GM12891 (cell line): Measurements from ENCODE around the gene INSIG2.

ENCODE experiments used
- DNase-seq: peaks from one replicate; pipeline ENCODE4 v3.0.0; 2011; ENCODE audit warnings: low spot score; ENCODE audit not compliant: insufficient read length
- FAIRE-seq: peaks from 2 replicates; lab custom pipeline; 2011; peaks lifted over from hg19 to GRCh38; lab: Jason Lieb, UNC
- PAX5 ChIP-seq: IDR thresholded peaks from 2 replicates; pipeline ENCODE4 v1.6.1; 2011; ENCODE audit warnings: low read length, moderate library complexity, mild to moderate bottlenecking; ENCODE audit not compliant: insufficient read depth, severe bottlenecking
- POLR2A ChIP-seq: IDR thresholded peaks from 2 replicates; pipeline ENCODE4 v1.6.1; 2011; ENCODE audit warnings: low read depth, low read length, control low read depth
- POLR2AphosphoS5 ChIP-seq: IDR thresholded peaks from 2 replicates; pipeline ENCODE4 v1.6.1; 2011; ENCODE audit warnings: low read depth, low read length, control low read depth
- POU2F2 ChIP-seq: IDR thresholded peaks from 2 replicates; pipeline ENCODE4 v1.6.1; 2011; ENCODE audit warnings: low read depth, mild to moderate bottlenecking, control low read depth, low read length, moderate library complexity
- SPI1 ChIP-seq: IDR thresholded peaks from 2 replicates; pipeline ENCODE4 v1.6.1; 2011; ENCODE audit warnings: low read depth, low read length, control low read depth
- TAF1 ChIP-seq: IDR thresholded peaks from 2 replicates; pipeline ENCODE4 v1.6.1; 2011; ENCODE audit warnings: low read depth, low read length, control low read depth

INSIG2 gene

DNA sequence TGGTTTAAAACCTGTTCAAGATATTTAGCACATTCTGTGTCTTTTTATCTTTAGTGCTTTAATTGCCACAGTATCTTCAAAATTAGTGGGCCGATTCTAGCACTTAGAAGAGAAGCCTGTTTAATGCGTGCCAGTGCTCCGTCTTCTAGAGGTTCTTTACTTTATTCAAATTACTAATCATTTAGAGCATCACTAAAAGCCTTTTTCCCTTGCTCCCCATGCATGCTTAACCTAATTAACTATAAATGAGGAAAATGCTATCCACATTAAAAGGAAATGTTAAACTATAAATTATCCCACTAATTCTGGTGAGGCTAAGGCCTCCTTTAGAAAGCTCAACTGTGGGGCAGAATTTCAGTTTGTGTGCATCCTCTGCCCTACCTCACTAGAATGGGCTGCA is 31.5 kb upstream of the INSIG2 start:
- DNase-seq, result no peak
- FAIRE-seq, result no peak
- TF ChIP-seq SPI1, result no peak
- TF ChIP-seq TAF1, result no peak
- TF ChIP-seq POLR2A, result no peak
- no peak for TF ChIP-seq PAX5
- TF ChIP-seq POU2F2, result no peak
- TF ChIP-seq POLR2AphosphoS5, result no peak

DNA sequence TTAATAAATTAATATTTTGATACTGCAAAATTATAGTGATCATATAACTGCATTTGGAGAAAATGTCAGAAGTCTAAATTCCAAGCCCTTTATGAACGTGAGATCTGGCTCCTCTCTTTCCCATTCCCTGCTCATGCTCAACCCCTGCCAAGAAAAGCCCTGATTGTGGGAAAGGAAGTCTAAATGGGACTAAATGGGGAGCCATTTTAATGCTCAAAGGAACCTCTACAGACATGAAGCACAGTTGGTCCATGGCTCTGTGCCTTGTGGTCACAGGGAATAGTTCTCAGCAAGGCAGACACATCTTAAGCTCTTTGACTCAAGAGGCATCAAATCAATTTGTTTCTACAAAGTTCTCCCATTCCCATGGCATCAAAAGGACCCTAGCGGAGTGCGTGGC is 29.3 kb upstream of the INSIG2 start:
- FAIRE-seq (no peak), DNase-seq (no peak)
- TF ChIP-seq TAF1, result no peak
- TF ChIP-seq POLR2AphosphoS5, result no peak
- no peak for TF ChIP-seq PAX5
- no peak for TF ChIP-seq SPI1
- no peak for TF ChIP-seq POU2F2
- no peak for TF ChIP-seq POLR2A

DNA sequence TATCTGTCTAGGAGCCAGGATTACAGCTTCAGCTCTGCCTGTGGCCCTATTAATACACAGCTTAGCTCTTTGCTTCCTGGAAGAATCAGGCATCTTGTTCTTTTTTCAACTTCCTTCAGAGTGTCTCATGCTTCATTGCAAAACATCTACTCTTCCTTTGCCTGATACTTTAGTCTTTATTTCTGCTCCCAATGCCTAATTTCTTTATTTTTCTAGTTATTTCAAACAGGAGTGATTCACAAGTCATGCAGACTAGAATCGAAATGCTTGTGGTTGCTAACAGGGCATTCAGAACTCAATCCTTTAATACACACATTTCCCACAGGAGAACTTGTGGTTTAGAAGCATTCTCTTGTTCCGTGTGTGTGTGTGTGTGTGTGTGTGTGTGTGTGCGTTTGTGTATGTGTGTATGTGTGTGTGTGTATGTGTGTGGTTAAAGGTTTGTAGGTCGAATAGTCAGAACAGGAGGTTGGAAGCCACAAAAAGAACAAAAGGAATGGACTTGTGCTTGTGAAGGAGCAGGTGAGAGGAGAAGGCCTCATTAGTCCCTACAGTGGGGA is 28.3 kb upstream of the INSIG2 start:
- FAIRE-seq, result peak; percentile 96
- no peak for DNase-seq
- no peak for TF ChIP-seq PAX5
- TF ChIP-seq TAF1, result no peak
- peak; percentile 62; the same call in 1 of the 2 replicates for TF ChIP-seq POU2F2

DNA sequence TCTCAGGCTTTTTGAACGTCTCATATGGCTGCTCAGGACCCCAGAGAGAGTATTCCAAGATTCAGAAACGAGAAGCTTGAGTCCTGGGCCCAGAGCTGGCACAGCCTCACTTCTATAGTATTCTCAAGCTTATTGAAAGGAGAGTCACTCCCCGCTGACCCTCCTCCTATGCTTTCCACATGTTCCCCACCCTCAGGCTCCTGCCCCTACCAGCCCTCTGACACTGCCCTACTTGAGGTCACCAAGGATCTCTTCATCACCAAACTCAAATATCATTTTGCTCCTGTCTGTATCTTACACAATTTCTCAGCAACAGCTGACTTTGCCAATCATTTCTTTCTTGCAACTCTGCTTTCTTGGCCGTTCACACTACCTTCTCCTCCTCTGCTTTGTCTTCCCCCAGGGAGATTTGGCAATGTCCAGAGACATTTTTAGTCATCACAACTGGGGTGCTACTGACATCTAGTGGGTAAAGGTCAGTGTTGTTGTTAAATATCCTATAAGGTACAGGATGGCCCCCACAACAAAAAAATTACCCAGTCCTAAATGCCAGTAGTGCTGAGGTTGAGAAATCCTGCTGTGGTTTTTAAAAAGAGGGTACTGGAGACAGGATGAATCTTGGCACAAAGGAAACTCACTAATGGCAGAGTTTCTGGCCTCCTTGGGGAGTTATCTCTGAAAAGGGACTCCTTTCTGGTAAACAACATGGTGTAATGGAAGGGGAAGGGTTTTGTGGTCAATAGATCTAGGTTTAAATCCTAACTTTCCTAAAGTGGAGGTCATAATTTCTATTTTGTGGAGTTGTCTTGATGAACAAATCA is 26.9 kb upstream of the INSIG2 start:
- peak; percentile 91 for FAIRE-seq
- TF ChIP-seq TAF1 (no peak), SPI1 (no peak), POLR2A (no peak), PAX5 (no peak), POU2F2 (no peak), POLR2AphosphoS5 (no peak)
- DNase-seq, result no peak

DNA sequence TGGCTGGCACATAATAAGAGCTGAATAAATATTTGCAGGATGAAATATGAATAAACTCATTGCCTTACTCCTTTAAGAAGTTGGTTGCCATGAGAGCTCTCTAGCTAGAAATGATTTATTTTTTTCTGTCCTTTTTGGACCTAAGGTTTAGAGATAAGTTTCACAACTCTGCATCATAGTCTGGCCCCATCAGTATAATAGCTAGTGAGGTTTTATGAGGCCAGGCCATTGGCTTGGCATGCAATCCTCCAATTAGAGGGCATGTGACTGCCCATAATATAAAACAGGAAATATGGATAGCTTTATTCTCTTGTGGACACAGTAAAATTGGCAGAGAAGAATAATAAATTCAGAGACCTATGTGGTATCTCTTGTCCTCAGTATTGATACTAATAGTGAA is 26.2 kb upstream of the INSIG2 start:
- DNase-seq, result no peak

DNA sequence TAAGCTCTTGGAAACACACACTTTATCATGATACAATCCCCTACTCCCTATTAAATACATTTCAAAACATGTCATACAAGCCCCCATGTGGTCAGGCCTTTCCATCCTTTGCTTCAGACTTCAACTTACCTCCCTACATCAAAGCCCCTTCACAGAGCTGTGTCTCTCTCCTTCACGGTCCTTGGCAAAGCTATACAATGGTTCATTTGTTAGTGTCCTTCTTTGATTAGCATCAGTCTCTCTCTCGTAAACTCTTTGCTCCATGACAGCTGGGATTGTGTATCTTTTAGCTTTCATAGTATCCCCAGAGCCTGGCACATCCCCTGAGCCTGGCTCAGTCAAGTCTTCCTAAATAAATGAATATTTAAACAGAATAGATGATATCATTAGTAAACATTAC is 25.6 kb upstream of the INSIG2 start:
- FAIRE-seq (no peak), DNase-seq (no peak)
- TF ChIP-seq TAF1 (no peak), PAX5 (no peak), POLR2A (no peak), SPI1 (no peak), POU2F2 (no peak), POLR2AphosphoS5 (no peak)

More for the DNA sequence above, 26.2 kb upstream of the INSIG2 start:
- TF ChIP-seq SPI1, result no peak
- TF ChIP-seq PAX5, result no peak
- no peak for TF ChIP-seq TAF1
- TF ChIP-seq POLR2AphosphoS5, result no peak
- no peak for FAIRE-seq

DNA sequence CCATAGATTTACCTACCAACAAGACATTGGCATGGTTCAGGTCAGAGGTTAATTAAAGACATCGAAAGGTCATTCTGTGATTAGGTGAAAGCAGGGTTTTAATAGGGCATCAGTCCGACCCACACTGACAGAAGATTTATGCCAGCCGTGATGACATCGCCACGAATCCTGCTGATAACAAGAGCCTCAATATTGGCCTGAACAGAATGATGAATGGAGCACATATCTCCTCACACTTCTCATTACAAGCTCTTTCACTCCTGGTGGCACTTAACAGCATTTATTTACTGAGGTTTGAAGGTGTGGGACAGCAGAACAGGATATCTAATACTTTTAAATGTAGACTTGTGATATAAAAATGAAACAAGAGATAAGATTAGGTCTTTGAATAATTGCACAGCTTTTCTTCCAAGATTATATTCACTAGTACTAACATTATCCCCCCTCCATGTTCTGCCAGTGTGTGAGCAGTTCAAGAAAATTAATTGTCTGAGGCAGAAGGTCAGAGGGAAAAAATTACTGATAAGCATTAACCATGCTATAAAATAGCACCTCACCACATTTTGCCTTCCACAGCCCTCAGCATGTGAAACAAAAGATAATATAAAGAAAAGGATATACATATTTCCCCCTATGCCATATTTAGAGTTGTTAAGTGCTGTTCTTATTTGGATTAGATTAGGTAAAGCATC is 23.1 kb upstream of the INSIG2 start:
- TF ChIP-seq PAX5 (no peak), POLR2AphosphoS5 (no peak), SPI1 (no peak), POU2F2 (no peak), POLR2A (no peak), TAF1 (no peak)
- no peak for DNase-seq
- FAIRE-seq, result peak; percentile 67

DNA sequence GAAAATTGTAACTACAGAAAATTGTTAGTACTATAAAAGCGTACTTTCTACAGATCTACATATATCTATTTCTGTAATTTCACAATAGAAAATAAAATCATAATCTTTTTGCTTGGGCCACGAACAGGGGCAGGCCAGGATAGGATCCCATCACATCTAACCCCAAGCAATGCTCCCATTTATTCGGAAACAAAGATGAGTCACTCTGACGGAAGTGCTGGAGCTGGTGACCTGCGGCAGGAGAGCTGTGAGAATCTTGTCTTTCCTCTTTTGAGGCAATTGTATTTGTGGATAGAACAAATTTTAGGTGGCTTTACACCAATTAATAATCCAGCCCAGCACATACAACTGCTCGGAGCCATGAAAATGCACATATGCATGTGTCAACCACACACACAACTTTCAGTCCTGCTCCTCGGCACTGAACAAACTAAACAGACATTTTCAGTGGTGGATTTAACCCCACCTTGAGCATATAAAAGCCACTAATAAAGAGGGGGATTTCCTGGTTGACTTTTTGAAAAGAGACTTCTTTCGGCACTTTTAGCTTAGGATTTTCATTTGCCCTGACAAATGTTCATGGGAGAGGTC is 22.3 kb upstream of the INSIG2 start:
- FAIRE-seq, result no peak
- no peak for TF ChIP-seq POU2F2
- TF ChIP-seq POLR2AphosphoS5, result no peak
- no peak for TF ChIP-seq SPI1
- no peak for TF ChIP-seq POLR2A
- TF ChIP-seq TAF1, result no peak
- TF ChIP-seq PAX5, result no peak
- DNase-seq, result no peak

DNA sequence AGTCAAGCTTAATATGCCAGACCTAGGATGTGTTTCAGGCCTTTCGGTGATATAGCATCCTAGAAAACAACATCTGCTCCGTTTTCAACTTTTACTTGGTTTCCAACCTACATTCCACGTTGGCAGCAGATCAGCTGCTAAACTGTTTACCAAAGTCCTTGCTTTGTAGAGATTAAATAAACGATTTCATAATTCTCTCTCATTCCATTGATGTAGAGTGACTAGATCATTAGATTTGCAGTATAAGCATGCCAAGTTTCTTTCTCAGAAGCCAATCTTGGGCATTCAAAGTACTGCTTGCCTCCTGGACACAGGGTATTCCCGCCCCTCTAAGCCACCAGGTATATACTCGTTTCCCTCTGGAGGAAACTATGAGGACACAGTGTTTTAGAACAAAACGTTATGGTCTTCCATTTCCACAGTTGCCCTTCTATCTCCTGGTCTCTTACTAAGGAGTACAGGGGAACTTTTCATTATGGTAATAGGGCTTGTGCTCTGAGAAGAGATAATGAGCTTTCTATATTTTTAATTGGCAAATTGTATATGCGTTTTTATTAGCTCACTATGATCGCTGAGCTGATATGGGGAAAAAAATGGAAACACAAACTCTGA is 10.5 kb upstream of the INSIG2 start:
- TF ChIP-seq PAX5 (no peak), POLR2AphosphoS5 (no peak), SPI1 (no peak), TAF1 (no peak), POLR2A (no peak), POU2F2 (no peak)
- DNase-seq (no peak), FAIRE-seq (no peak)
